Inferior parietal cortex (tissue), 1 donor: ENCODE results near the gene TFAP2E.
"Not testable (repeated sequence)": the region's sequence is repeated elsewhere in the genome, so short reads cannot be mapped to it uniquely, and the experiment has no call there.

ENCODE experiments used
- DNase-seq: peaks from one replicate; pipeline ENCODE4 v3.0.0-alpha.2; 2016; ENCODE audit errors: extremely low spot score

TFAP2E gene

GRCh38 chr1:35574125-35574654 lies 1.1 kb downstream of the TFAP2E start:
- no peak for DNase-seq

GRCh38 chr1:35574655-35575415 lies 1.7 kb downstream of the TFAP2E start:
- no peak for DNase-seq

GRCh38 chr1:35575416-35575958 lies 2.4 kb downstream of the TFAP2E start:
- DNase-seq, result no peak

- DNase-seq, result no peak
Observed at GRCh38 chr1:35576061-35576765, 3.1 kb downstream of the TFAP2E start.

- not testable (repeated sequence) for DNase-seq
Observed at GRCh38 chr1:35576766-35577070, 3.6 kb downstream of the TFAP2E start.

GRCh38 chr1:35577071-35577998 lies 4.2 kb downstream of the TFAP2E start:
- DNase-seq, result no peak

- DNase-seq, result no peak
Observed at GRCh38 chr1:35580949-35581388, 7.9 kb downstream of the TFAP2E start.

- DNase-seq, result not testable (repeated sequence)
Observed at GRCh38 chr1:35581621-35582020, 8.5 kb downstream of the TFAP2E start.

GRCh38 chr1:35585281-35585680 lies 12.2 kb downstream of the TFAP2E start:
- DNase-seq, result no peak

- not testable (repeated sequence) for DNase-seq
Observed at GRCh38 chr1:35585805-35586204, 12.7 kb downstream of the TFAP2E start.

- DNase-seq, result no peak
Observed at GRCh38 chr1:35586808-35587207, 13.7 kb downstream of the TFAP2E start.

GRCh38 chr1:35587736-35588135 lies 14.6 kb downstream of the TFAP2E start:
- no peak for DNase-seq

GRCh38 chr1:35588197-35588910 lies 15.2 kb downstream of the TFAP2E start:
- no peak for DNase-seq

GRCh38 chr1:35589516-35590427 lies 16.7 kb downstream of the TFAP2E start:
- no peak for DNase-seq

- no peak for DNase-seq
Observed at GRCh38 chr1:35590476-35591040, 17.4 kb downstream of the TFAP2E start.

GRCh38 chr1:35591211-35591610 lies 18.1 kb downstream of the TFAP2E start:
- no peak for DNase-seq

- no peak for DNase-seq
Observed at GRCh38 chr1:35592991-35593769, 20.1 kb downstream of the TFAP2E start.

GRCh38 chr1:35594005-35594760 lies 21.1 kb downstream of the TFAP2E start:
- no peak for DNase-seq
